ENCODE results near the gene JPH3. TPM values are rescaled to one million over a fixed set of nuclear protein-coding genes. Genes with fewer than 3 reads are reported as not detected.

JPH3 gene
- total RNA-seq, 4 donors from 2014 or later = 0.39 TPM; not detected in 3

DNA sequence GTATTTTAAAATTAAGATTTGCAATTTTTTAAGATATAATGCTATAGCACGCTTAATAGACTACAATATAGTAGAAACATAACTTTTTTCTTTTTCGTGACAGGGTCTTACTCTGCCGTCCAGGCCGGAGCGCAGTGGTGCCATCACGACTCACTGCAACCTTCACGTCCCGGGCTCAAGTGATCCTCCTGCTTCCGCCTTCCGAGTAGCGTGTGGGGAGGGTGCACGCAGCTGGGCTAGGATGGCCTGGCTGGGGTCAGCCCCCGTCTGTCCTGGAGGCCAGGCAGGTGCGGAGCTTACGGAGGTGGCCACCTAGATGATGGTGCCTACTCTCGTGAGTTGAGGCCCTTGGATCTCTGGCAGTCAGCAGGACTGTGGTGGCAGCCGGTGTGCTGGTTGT lies 50.1 kb downstream of the JPH3 start:
- no peak overlapping the region for H3K4me3 ChIP-seq
- H3K36me3 ChIP-seq = no peaks in the 10 kb centered on the region
- peaks cover 0 to 39% of the 10 kb centered on the region in 2 donors for H3K27me3 ChIP-seq
- H3K9me3 ChIP-seq = peaks cover 0 to 10% (median 0%) of the 10 kb centered on the region in 4 donors
- 88 to 89% methylated on average over 17 of the region's 17 CpGs for WGBS, 2 donors
- H3K4me1 ChIP-seq = no peaks in the 10 kb centered on the region
- no peak for DNase-seq (ENCODE audit: low spot score in 2 of 2)
- no peak overlapping the region for H3K27ac ChIP-seq
- no peak for TF ChIP-seq POLR2A (IDR thresholded peaks at IDR 0.05)
- TF ChIP-seq, protein P1, sequence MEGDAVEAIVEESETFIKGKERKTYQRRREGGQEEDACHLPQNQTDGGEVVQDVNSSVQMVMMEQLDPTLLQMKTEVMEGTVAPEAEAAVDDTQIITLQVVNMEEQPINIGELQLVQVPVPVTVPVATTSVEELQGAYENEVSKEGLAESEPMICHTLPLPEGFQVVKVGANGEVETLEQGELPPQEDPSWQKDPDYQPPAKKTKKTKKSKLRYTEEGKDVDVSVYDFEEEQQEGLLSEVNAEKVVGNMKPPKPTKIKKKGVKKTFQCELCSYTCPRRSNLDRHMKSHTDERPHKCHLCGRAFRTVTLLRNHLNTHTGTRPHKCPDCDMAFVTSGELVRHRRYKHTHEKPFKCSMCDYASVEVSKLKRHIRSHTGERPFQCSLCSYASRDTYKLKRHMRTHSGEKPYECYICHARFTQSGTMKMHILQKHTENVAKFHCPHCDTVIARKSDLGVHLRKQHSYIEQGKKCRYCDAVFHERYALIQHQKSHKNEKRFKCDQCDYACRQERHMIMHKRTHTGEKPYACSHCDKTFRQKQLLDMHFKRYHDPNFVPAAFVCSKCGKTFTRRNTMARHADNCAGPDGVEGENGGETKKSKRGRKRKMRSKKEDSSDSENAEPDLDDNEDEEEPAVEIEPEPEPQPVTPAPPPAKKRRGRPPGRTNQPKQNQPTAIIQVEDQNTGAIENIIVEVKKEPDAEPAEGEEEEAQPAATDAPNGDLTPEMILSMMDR (IDR thresholded peaks at IDR 0.05) = no peak
- TF ChIP-seq EP300 (IDR thresholded peaks at IDR 0.05) = no peak

DNA sequence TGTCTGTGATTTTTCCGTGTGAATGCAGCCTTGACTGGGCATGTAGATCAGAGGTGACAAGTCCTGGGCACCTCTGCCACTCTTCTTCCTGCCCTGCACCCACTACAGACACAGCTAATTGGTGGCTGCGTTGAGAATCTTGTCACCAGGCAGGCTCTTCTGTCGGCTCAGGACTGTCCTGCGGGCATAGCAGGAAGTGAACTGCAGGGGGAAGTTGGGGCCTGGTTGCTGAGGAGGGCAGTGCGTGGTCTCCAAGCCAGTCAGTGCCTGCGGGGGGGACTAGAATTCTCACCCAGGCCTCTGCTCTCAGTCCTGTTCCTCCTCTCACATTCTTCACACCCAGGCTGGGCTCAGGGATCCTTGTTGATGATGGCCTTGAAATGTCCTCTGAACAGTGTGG lies 50.5 kb downstream of the JPH3 start:
- H3K36me3 ChIP-seq = no peaks in the 10 kb centered on the region
- no peak overlapping the region for H3K27ac ChIP-seq
- peaks cover 0 to 35% of the 10 kb centered on the region in 2 donors for H3K27me3 ChIP-seq
- peaks cover 0 to 14% (median 0%) of the 10 kb centered on the region in 4 donors for H3K9me3 ChIP-seq
- DNase-seq (ENCODE audit: low spot score in 2 of 2) = no peak
- no peaks in the 10 kb centered on the region for H3K4me1 ChIP-seq
- 49 to 65% methylated on average over 5 to 6 of the region's 6 CpGs for WGBS, 2 donors
- TF ChIP-seq, protein P1 (IDR thresholded peaks at IDR 0.05) = no peak
- TF ChIP-seq EP300 (IDR thresholded peaks at IDR 0.05) = no peak
- no peak for TF ChIP-seq POLR2A (IDR thresholded peaks at IDR 0.05)
- no peak overlapping the region for H3K4me3 ChIP-seq

DNA sequence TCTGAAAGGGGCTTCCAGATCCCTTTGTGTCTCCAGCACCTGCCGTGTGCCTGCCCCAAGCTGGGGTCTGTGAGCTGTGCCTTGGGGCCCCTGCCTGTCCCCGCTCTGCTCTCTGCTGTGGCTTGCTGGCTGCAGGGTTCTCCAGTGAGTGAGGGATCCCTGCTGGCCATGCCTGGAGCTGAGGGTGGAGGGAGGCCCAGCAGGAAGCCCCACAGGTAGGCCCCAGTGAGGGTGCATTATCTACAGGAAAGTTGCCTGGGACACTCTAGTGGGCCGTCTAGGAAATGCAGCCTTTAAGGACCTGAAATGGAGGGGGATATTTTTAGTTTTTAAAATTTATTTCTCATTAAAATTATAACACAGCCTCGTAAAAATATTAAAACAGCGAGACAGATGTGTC lies 50.9 kb downstream of the JPH3 start:
- DNase-seq (ENCODE audit: low spot score in 2 of 2) = no peak
- H3K9me3 ChIP-seq = peaks cover 0 to 19% (median 0%) of the 10 kb centered on the region in 4 donors
- no peak overlapping the region for H3K4me3 ChIP-seq
- 67% methylated on average over 5 of the region's 5 CpGs for WGBS, 2 donors
- H3K27me3 ChIP-seq = peaks cover 0 to 31% of the 10 kb centered on the region in 2 donors
- no peaks in the 10 kb centered on the region for H3K4me1 ChIP-seq
- TF ChIP-seq, protein P1 (IDR thresholded peaks at IDR 0.05) = peak in 1 of 5 experiments; percentile 7
- TF ChIP-seq POLR2A (IDR thresholded peaks at IDR 0.05) (no peak), EP300 (IDR thresholded peaks at IDR 0.05) (no peak)
- H3K36me3 ChIP-seq = no peaks in the 10 kb centered on the region
- no peak overlapping the region for H3K27ac ChIP-seq

DNA sequence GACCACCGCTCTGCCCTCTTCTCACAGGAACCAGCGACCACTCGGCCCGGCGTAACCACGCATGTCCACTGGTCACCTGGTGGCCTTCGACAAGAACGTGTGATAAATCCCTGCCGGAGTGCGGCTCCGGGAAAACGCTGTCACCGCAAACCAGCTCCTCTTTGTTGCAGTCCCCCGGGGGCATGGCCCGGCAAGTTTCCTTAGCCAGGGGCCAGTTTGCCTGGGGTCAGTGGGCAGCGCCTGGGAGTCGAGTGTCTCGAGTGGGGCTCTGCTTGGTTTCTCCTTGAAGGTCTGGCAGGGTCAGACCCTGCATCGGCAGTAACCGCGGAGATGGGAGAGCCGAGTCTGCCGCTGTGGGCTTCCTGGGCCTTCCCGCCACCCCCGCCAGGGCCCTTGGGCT lies 52.5 kb downstream of the JPH3 start:
- Histone ChIP-seq H3K4me1 (no peaks in the 10 kb centered on the region), H3K27ac (no peak overlapping the region), H3K9me3 (peaks cover 0 to 19% (median 0%) of the 10 kb centered on the region in 4 donors), H3K27me3 (peaks cover 0 to 29% of the 10 kb centered on the region in 2 donors), H3K36me3 (no peaks in the 10 kb centered on the region), H3K4me3 (no peak overlapping the region)
- 80 to 81% methylated on average over 18 to 23 of the region's 25 CpGs for WGBS, 2 donors
- TF ChIP-seq, protein P1 (IDR thresholded peaks at IDR 0.05) = no peak
- TF ChIP-seq EP300 (IDR thresholded peaks at IDR 0.05) = no peak
- DNase-seq (ENCODE audit: low spot score in 2 of 2) = no peak

DNA sequence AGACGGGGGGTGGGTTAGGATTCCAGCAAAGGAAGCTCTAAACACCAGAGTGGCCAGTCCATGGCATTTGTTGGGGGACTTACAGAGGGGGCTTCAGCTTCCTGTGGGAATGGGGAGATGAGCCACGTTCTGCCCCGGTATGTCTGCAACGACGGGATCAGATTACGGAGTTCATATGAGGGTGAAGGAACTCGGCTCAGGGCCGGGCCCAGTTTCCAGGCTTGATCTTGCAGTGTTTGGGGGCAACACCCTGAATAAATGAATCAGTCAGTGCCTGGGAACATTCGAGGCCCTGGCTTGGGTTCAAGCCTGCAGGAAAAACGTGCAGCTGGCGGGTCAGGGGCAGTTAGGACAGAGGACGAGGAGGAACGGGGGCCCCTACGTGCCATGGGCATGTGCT lies 54.0 kb downstream of the JPH3 start:
- 46 to 50% methylated on average over 14 of the region's 14 CpGs for WGBS, 2 donors
- peaks cover 0 to 38% of the 10 kb centered on the region in 2 donors for H3K27me3 ChIP-seq

More for the DNA sequence above, 54.0 kb downstream of the JPH3 start:
- no peaks in the 10 kb centered on the region for H3K4me1 ChIP-seq
- TF ChIP-seq POLR2A (IDR thresholded peaks at IDR 0.05) (no peak), EP300 (IDR thresholded peaks at IDR 0.05) (no peak)
- TF ChIP-seq, protein P1 (IDR thresholded peaks at IDR 0.05) = no peak
- no peaks in the 10 kb centered on the region for H3K36me3 ChIP-seq
- H3K9me3 ChIP-seq = peaks cover 0 to 19% (median 0%) of the 10 kb centered on the region in 4 donors
- H3K27ac ChIP-seq = no peak overlapping the region
- DNase-seq (ENCODE audit: low spot score in 2 of 2) = no peak
- H3K4me3 ChIP-seq = no peak overlapping the region

All from tibial nerve (tissue), 4 donors.